ENCODE measurements around the gene RPL10.
"Not testable (repeated sequence)": the region's sequence is repeated elsewhere in the genome, so short reads cannot be mapped to it uniquely, and the experiment has no call there.

RPL10 gene

GRCh38 chrX:154399527-154400368, 1.6 kb downstream of the RPL10 start:
- H3K27ac Mint-ChIP-seq = peak overlapping the region; percentile 100
- H3K27me3 Mint-ChIP-seq (ENCODE audit: low read depth) = peaks cover 8% of the 10 kb centered on the region
- peak overlapping the region; percentile 100 for H3K4me3 Mint-ChIP-seq
- H3K36me3 Mint-ChIP-seq (ENCODE audit: low read depth) = peaks cover 25% of the 10 kb centered on the region
- H3K4me1 Mint-ChIP-seq (ENCODE audit: low read depth) = peaks cover 14% of the 10 kb centered on the region
- no peaks in the 10 kb centered on the region for H3K9me3 Mint-ChIP-seq

- Mint-ChIP-seq H3K4me3 (peak overlapping the region; percentile 100), H3K36me3 (ENCODE audit: low read depth) (peaks cover 25% of the 10 kb centered on the region), H3K4me1 (ENCODE audit: low read depth) (peaks cover 14% of the 10 kb centered on the region), H3K27ac (peak overlapping the region; percentile 49)
- not testable (repeated sequence) for H3K27me3 Mint-ChIP-seq (ENCODE audit: low read depth); H3K9me3 Mint-ChIP-seq
These were observed 2.2 kb downstream of the RPL10 start for GRCh38 chrX:154400369-154400817.

GRCh38 chrX:154401045-154401799, 3.0 kb downstream of the RPL10 start:
- peak overlapping the region; percentile 49 for H3K27ac Mint-ChIP-seq
- H3K4me3 Mint-ChIP-seq = no peak overlapping the region
- H3K4me1 Mint-ChIP-seq (ENCODE audit: low read depth) = peaks cover 14% of the 10 kb centered on the region
- peaks cover 8% of the 10 kb centered on the region for H3K27me3 Mint-ChIP-seq (ENCODE audit: low read depth)
- H3K36me3 Mint-ChIP-seq (ENCODE audit: low read depth) = peaks cover 25% of the 10 kb centered on the region
- H3K9me3 Mint-ChIP-seq = no peaks in the 10 kb centered on the region

- H3K4me1 Mint-ChIP-seq (ENCODE audit: low read depth) = peaks cover 12% of the 10 kb centered on the region
- H3K27ac Mint-ChIP-seq = no peak overlapping the region
- H3K36me3 Mint-ChIP-seq (ENCODE audit: low read depth) = peaks cover 25% of the 10 kb centered on the region
- no peaks in the 10 kb centered on the region for H3K9me3 Mint-ChIP-seq
- no peak overlapping the region for H3K4me3 Mint-ChIP-seq
- H3K27me3 Mint-ChIP-seq (ENCODE audit: low read depth) = peaks cover 8% of the 10 kb centered on the region
These were observed 3.9 kb downstream of the RPL10 start for GRCh38 chrX:154401918-154402621.

GRCh38 chrX:154402622-154403127, 4.5 kb downstream of the RPL10 start:
- Mint-ChIP-seq H3K9me3 (no peaks in the 10 kb centered on the region), H3K27ac (no peak overlapping the region), H3K36me3 (ENCODE audit: low read depth) (peaks cover 25% of the 10 kb centered on the region), H3K4me3 (no peak overlapping the region), H3K27me3 (ENCODE audit: low read depth) (peaks cover 8% of the 10 kb centered on the region), H3K4me1 (ENCODE audit: low read depth) (peaks cover 12% of the 10 kb centered on the region)

- Mint-ChIP-seq H3K9me3 (no peaks in the 10 kb centered on the region), H3K27me3 (ENCODE audit: low read depth) (peaks cover 5% of the 10 kb centered on the region), H3K36me3 (ENCODE audit: low read depth) (peaks cover 24% of the 10 kb centered on the region), H3K4me1 (ENCODE audit: low read depth) (peaks cover 12% of the 10 kb centered on the region), H3K27ac (no peak overlapping the region), H3K4me3 (no peak overlapping the region)
These were observed 5.0 kb downstream of the RPL10 start for GRCh38 chrX:154403192-154403591.

GRCh38 chrX:154403858-154404257, 5.7 kb downstream of the RPL10 start:
- H3K27ac Mint-ChIP-seq = no peak overlapping the region
- no peaks in the 10 kb centered on the region for H3K9me3 Mint-ChIP-seq
- H3K36me3 Mint-ChIP-seq (ENCODE audit: low read depth) = peaks cover 18% of the 10 kb centered on the region
- no peak overlapping the region for H3K4me3 Mint-ChIP-seq
- H3K27me3 Mint-ChIP-seq (ENCODE audit: low read depth) = no peaks in the 10 kb centered on the region
- H3K4me1 Mint-ChIP-seq (ENCODE audit: low read depth) = peaks cover 11% of the 10 kb centered on the region

GRCh38 chrX:154404625-154405192, 6.5 kb downstream of the RPL10 start:
- H3K27ac Mint-ChIP-seq = no peak overlapping the region
- no peaks in the 10 kb centered on the region for H3K27me3 Mint-ChIP-seq (ENCODE audit: low read depth)
- H3K4me1 Mint-ChIP-seq (ENCODE audit: low read depth) = peaks cover 6% of the 10 kb centered on the region
- H3K36me3 Mint-ChIP-seq (ENCODE audit: low read depth) = peaks cover 10% of the 10 kb centered on the region
- H3K4me3 Mint-ChIP-seq = no peak overlapping the region
- no peaks in the 10 kb centered on the region for H3K9me3 Mint-ChIP-seq

GRCh38 chrX:154408659-154409221, 10.6 kb downstream of the RPL10 start:
- Mint-ChIP-seq H3K27ac (peak overlapping the region; percentile 21), H3K27me3 (ENCODE audit: low read depth) (no peaks in the 10 kb centered on the region), H3K9me3 (no peaks in the 10 kb centered on the region), H3K4me1 (ENCODE audit: low read depth) (peaks cover 13% of the 10 kb centered on the region), H3K4me3 (peak overlapping the region; percentile 64), H3K36me3 (ENCODE audit: low read depth) (peaks cover 5% of the 10 kb centered on the region)

- Mint-ChIP-seq H3K4me3 (peak within 1 kb of the TSS; percentile 64), H3K4me1 (ENCODE audit: low read depth) (peaks cover 13% of the 10 kb centered on the region), H3K9me3 (no peaks in the 10 kb centered on the region), H3K36me3 (ENCODE audit: low read depth) (peaks cover 5% of the 10 kb centered on the region), H3K27me3 (ENCODE audit: low read depth) (no peaks in the 10 kb centered on the region), H3K27ac (peak within 1 kb of the TSS; percentile 21)
These were observed 11.2 kb downstream of the RPL10 start, which contains the start of gene DNASE1L1 for GRCh38 chrX:154409222-154409871. Gene DNASE1L1, minus strand, starts transcription at chrX:154409254. Its CDS starts 3,686 bp downstream, at chrX:154405568.

- peak overlapping the region; percentile 77 for H3K4me3 Mint-ChIP-seq
- H3K27ac Mint-ChIP-seq = peak overlapping the region; percentile 95
These were observed 13.8 kb downstream of the RPL10 start for GRCh38 chrX:154411981-154412340.

GRCh38 chrX:154412468-154412867, 14.3 kb downstream of the RPL10 start:
- Mint-ChIP-seq H3K27ac (peak overlapping the region; percentile 95), H3K9me3 (no peaks in the 10 kb centered on the region), H3K36me3 (ENCODE audit: low read depth) (peaks cover 8% of the 10 kb centered on the region), H3K4me1 (ENCODE audit: low read depth) (peaks cover 15% of the 10 kb centered on the region), H3K4me3 (peak overlapping the region; percentile 77), H3K27me3 (ENCODE audit: low read depth) (no peaks in the 10 kb centered on the region)

More at GRCh38 chrX:154411981-154412340, 13.8 kb downstream of the RPL10 start:
- Mint-ChIP-seq H3K4me1 (ENCODE audit: low read depth) (peaks cover 15% of the 10 kb centered on the region), H3K9me3 (no peaks in the 10 kb centered on the region), H3K36me3 (ENCODE audit: low read depth) (peaks cover 8% of the 10 kb centered on the region), H3K27me3 (ENCODE audit: low read depth) (no peaks in the 10 kb centered on the region)

- H3K36me3 Mint-ChIP-seq (ENCODE audit: low read depth) = peaks cover 8% of the 10 kb centered on the region
- peak overlapping the region; percentile 95 for H3K27ac Mint-ChIP-seq
- H3K4me3 Mint-ChIP-seq = peak overlapping the region; percentile 77
These were observed 15.0 kb downstream of the RPL10 start for GRCh38 chrX:154413142-154413541.

More at GRCh38 chrX:154413142-154413541, 15.0 kb downstream of the RPL10 start:
- H3K9me3 Mint-ChIP-seq = no peaks in the 10 kb centered on the region
- peaks cover 15% of the 10 kb centered on the region for H3K4me1 Mint-ChIP-seq (ENCODE audit: low read depth)
- H3K27me3 Mint-ChIP-seq (ENCODE audit: low read depth) = no peaks in the 10 kb centered on the region

Measured in T-helper 1 cell treated with Interleukin-12 subunit alpha and Interleukin-12 subunit beta and Interleukin-4 antibody, amounts not matched to agents 30 μg/mL and 1 μg/mL, for 36 hours (primary cell).